NOMO-1 (cell line): ENCODE data around the gene KCNQ4.
A peak's percentile ranks its signal among the peaks of the same experiment; 100 is the strongest.

Experiments
- DNase-seq, 2 experiments: peaks; one replicate each; lab custom pipeline; 2025; ENCODE audit not compliant: unreplicated experiment in 2 of 2; lab: John Stamatoyannopoulos, UW

The KCNQ4 gene

DNA sequence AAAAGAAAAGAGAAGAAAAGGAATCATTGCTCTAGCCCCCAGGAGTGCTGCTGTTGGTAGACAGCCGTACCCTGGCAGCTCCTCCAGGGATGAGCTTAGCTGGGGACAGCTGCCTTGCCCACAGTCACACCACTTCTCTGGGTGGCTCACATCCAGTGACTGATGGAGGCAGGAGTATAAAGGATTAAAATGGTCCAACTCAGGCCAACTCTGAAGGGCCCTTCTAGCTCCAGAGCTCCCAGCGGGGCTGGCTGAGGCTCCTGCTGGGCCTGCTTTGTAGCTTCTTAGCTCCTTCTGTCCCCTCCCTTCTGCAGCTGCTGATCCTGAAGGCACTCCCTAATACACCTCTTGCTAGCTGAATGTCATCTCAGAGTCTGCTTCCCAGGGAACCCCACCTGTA, 74.2 kb downstream of the KCNQ4 start:
- DNase-seq: no peak

DNA sequence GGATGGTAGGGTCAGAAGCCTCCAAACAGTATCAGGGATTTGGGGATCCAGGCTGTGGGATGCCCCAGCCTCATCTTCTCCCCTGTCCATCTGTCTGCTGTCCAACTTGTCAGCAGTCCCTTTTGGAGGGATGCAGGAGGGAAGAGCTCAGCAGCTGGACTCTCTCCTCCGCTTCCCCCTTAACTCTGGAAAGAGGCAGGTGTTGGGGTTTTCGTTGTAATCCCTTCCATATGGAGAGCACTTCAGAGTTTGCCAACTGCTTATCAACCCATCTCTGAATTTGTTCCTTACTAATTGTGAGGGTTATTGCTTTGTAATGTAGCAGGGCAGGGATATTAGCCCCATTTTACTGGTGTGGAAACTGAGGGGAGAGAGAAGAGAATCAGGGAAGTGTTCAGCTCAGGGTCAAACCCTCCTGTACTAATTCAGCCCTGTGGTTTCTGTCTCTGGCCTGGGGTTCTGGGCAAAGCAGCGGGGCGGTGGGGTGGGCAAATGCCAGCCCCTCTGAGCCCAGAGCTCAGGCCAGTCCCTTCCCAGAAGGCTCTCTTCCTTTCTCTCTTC, 75.3 kb downstream of the KCNQ4 start:
- DNase-seq: no peak

DNA sequence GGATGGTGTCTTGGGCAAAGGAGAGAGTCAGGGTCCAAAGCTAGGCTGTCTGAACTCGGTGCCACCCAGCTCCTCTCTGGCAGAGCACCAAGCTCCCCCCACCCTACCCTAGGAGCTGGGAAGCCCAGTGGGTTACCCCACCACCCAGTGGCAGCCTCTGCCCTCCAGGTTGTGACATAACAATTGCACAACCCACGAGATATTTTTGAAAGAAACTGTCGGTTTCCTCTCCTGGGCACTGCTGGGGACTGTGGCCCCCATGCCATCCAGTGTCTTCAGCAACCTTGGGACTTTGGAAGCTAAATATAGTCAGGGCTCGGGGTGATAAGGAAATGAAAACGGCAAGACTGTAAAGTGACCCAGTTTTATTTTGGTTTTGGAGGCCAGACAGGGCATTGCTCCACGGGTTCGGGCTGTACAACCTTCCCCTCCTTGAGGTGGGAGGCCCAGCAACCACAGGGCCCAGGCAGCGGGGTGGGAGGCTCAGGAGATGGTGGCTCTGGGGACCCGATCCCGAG, 77.2 kb downstream of the KCNQ4 start:
- DNase-seq: peak; percentile 94 to 95

DNA sequence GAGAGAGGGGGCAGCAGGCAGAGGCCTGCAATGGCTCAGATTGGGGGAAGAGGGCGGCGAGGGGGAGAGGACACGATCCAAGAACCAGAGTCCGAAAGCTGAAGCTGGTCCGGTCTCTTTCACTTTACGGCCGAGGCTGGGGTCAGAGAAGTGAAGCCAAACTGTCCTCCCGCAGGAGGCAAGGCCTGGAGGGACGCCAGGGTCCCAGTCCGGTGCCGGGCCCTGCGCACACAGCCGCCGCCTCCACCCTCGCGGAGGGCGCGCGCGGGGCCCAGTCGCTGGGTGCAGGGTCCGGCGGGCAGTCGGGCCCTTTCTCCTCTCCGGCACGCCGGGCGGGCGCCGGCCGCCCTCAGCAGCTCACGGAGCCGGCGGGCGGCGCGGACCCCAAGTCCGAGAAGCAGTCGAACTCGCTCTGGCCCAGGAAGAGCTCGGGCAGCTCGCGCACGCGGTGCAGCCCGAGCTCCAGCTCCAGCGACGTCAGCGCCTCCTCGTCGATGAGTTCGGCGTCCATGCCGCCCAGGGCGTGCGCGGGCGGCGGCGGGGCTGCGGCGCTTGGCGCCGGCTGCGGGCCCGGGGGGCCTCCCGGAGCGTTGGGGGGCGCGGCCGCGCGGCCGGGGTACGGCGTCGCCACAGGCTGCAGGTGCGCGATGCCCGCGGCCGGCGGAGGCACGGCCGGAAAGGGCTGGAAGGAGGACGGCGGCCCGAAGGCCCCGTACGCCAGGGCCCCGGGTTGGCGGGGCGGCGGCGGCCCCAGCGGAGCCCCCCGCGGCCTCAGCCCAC, 77.8 kb downstream of the KCNQ4 start:
- no peak for DNase-seq

DNA sequence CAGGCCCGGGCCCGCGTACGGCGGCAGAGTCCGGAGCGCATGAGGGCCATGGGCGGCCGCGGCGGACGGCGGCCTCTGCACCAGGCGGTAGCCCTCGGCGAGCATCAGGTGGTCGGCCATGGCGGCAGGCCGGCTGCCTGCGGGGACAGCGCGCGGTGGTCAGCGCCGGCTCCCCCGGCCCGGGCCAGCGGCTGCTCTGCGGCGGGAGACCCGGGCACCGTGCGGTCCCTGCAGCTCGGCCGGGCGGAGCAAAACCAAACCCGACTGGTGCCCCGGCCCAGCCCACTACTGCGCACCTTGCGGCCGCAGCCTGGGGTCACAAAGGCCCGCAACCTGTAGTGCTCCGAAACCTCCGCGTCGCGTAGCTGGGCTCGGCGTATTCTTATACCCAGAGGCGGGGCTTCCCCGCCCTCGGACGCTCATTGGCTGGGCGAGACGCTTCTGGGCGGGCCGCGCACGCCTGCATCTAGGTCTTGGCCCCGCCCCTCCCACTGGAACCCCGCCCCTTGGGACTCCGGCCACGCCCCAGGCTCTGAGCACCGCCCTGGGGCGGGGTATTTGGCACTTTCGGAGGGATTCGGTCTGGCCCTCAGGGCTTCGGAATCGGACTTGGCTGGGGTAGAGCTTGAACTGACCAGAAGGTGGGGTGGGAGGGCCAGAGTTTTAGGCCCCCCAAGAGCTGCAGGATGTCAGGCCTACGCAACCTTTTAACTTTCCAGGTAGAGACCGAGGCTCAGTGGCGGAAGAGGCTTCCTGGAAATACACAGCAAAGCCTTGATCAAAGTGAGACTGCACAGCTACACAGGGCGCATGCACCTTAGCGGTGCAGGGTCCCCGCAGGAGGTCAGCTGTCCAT, 78.6 kb downstream of the KCNQ4 start, which contains the start of gene CITED4:
Gene CITED4 (minus strand): TSS at position 356 of the 856 bp plus-strand sequence. CDS start 236 bp downstream, at position 120.
- DNase-seq: peak; percentile 91 to 95

DNA sequence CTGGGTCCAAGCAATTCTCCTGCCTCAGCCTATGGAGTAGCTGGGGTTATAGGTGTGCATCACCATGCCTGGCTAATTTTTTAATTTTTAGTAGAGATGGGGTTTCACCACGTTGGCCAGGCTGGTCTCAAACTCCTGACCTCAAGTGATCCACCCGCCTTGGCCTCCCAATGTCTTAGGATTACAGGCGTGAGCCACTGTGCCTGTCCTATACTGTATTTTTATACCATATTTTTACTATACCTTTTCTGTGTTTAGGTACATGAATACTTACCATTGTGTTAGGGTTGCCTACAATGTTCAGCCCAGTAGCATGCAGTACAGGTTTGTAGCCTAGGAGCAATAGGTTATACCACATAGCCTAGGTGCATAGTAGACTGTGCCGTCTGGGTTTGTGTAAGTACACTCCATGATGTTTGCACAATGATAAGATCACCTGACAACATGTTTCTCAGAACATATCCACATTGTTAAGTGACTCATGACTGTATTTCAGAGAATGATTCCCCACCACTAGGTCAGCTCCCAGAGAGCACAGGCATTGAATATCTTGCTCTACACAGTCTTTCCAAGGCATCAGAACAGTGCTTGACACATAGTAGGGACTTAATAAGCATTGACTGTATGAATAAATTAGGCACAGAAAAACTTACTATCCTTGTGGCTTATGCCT, 84.6 kb downstream of the KCNQ4 start:
- DNase-seq: peak in 1 of 2 experiments; percentile 30

DNA sequence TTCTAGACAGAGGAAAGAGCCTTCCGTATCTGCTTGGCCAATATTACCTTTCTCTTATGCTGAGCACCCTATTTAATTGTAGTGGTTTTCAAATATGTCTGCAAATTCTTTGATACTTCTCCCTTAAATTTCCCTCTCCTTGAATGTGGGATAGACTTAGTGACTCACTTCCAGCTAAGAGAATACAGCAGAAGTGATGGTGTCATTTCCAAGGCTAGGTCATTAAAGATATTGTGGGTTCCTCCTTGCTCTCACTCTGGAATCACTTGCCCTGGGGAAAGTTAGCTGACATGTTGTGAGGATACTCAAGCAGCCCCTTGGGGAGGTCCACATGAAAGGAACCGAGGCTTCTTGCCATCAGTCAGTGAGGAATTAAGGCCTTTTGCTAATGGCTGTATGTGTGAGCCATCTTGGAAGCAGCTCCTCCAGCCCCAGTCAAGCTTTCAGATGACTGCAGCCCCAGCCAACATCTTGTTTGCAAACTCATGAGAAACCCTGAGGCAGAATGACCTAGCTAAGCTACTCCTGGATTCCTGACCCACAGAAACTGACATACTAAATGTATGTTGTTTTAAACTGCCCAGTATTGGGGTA, 86.6 kb downstream of the KCNQ4 start:
- DNase-seq: no peak

DNA sequence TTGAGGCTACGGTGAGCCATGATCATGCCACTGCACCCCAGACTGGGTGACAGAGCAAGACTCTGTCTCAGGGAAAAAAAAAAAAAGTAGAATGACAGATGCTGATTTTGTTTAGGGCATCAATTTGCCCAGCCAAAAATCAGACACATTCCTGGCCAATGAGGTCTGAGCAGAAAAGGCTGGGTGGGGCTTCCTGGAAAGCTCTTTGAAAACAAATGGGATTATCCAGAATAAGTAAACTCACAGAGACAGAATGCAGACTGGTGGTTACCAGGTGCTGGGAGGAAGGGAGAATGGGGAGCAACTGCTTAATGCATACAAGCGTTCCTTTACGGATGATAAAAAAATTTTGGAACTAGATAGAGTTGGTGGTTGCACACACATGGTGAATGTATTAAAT, 88.7 kb downstream of the KCNQ4 start:
- no peak for DNase-seq

DNA sequence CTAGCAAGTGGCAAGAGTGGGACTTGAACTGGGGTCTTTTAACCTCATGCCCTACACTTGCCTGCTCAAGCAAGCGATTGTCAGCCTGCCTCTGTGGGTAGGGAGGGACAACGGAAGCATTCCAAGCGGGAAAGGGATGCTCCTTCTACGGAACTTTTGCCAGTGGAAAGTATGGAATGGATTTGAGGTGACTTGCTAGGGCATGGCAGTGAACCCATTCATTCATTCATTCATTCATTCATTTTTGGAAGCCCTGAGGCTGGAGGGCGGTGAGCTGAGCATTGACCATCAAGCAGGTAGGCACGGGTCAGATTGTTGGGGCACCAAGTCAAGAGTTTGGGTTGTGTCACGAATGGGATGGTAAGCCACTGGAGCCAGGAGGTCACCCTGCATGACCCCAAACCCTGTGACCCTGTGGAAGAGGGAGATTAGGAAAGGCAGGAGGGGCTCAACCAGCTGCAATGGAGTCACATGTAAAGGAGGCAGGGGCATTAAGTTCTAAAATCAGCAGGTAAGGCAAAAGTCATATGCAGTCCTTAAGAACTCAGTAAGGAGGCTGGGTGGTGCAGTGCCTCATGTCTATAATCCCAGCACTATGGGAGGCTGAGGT, 90.4 kb downstream of the KCNQ4 start:
- no peak for DNase-seq

DNA sequence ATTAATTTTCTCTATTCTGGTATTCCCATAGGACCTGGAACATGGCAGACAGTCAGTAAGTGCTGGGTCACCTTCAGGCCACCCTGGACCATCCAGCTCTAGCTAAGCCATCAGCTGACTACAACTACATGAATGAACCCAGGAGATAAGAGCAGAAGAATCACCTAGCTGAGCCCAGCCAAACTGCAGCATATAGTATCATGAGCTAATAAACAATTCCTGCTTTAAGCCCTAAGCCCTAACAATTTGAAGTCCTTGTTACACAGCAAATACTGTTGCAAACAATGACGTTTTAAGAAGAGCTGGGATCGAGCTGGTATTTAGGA, 92.8 kb downstream of the KCNQ4 start:
- no peak for DNase-seq

DNA sequence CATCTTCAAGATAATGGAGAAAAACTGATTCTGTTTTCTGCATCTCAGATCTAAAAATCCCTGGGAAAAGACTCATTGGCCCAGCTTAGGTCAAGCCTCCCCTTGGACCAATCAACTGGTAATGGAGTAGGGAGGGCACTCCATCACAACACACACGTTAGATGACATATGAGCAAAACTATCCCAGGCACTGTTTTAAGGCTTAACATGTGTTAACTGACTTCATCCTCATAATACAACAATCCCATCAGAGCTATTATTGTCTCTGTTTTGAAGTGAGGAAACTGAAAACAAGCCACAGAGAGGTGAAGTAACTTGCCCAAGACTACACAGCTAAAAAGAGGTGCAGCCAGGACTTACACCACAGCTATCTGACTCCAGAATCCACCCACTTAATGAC, 93.3 kb downstream of the KCNQ4 start:
- no peak for DNase-seq

DNA sequence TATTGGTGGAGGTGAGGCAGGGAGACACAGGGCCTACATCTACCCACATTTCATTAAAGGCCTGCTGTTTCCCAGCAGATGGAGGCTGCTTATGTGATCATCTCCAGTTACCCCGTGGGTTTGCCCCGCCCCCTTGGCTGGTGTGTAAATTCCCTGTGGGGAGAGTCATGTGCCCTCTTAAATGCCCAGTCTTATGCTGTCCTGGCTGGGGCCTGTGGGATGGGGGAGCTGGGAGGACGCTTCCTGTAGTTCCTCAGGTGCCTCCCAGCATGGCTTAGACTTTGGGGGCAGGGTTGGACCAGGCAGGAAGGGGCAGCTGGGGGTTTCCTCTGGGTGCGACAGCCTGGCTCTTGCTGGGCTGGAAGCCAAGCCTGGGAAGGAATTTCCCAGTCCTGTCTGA, 94.1 kb downstream of the KCNQ4 start:
- DNase-seq: no peak

DNA sequence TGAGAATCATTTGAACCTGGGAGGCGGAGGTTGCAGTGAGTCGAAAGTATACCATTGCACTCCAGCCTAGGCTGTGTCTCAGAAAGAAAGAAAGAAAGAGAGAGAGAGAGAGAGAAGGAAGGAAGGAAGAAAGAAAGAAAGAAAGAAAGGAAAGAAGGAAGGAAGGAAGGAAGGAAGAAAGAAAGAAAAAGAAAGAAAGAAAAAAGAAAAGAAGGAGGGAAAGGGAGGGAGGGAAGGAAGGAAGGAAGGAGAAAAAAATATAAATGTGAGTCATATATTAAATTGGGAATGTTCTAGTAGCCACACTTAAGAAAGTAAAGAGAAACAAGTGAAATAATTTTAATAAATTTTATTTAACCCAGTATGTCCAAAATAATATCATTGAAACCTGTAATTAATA, 95.3 kb downstream of the KCNQ4 start:
- DNase-seq: no peak

DNA sequence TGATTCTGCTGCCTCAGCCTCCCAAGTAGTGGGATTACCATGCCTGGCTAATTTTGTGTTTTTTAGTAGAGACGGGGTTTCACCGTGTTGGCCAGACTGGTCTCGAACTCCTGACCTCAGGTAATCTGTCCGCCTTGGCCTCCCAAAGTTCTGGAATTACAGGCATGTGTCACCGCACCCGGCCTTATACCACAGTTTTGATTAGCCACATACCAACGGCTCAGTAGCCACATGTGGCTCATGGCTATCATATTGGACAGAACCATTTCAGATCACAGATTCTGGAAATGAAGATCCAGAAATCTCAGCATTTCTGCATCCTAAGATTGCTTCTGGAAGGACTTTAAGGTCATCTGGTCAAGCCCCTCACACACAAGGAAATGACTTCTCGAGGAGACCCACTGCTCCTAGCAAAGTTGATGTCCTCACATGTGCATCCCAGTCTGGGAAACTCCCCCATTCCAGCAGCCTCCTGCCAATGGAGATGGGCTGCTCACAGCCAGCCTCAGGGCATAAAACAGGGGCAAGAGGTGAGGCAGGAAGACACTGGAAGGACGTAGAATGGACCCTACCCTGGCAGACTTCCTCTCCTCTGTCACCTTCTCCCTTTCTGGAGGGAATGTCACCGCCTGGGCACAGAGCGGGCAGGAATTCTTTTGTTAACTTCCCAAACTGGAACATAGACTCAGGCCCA, 96.0 kb downstream of the KCNQ4 start:
- DNase-seq: no peak

DNA sequence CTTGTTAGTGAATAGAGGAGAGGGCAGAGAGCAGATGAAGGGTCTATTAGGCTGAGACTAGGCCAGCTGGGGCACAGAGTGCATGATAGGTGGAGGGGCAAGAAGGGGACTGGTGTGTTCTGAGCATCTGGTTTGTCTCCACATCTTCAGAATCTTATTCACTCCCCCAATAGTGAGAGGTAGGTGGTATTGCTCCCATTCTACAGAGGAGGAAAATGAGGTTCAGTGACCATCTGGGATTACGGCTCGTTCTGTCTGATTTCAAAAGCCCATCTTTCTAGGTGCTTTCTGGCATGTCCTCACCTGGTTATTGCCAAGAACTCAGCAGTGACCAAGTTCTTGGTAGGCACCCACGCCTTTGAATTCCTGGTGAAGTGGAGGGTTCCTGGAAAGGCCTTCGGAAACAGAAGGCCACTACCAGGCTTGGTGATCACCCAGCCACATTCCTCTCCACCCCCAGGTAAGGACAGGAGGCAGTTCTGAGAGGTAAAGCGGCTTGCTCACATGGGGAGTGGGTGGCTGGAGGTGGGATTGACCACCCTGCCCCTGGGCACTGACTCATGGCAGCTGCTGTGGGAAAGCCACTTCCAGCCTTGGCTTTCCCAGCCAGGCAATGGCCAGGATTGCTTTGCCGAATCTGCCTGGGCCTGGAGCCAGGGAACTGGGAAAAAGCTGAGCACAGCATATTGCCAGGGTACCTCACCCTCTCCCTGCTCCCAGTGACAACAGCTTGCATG, 97.4 kb downstream of the KCNQ4 start:
- no peak for DNase-seq

DNA sequence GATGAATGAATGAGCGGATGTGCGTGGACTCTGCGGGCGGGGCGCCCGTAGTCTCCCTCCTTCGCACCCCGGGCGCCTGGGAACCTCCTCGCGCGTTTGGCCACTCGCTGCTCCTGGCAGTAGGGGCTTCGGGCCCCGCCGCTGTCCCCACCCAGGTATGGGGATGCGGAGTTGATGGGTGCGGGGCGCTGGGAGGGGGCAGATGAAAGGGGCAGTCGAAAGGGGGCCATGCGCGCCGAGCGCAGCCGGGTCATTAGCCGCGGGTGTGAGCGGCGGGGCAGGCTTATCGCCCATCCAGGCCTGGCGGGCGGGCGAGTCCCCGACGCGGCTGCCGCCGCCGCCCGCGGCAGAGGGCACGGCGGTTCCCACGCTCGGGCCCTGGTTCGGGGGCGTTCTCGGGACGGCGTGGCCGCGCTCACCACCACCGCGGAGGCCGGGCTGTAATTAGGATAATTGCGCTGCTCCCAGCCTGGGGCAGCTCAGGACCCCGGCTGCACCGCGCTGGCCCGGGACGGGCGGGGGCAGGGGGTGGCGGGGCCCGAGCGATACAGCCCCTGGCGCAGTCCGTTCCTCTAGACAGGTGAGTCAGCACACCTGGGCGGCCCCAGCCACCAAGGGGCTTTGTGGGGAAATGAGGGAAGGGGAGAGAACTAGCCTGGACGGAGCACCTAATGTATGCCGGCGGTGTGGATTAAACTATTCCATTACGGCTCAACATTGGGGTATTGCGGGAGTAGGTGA, 100.6 kb downstream of the KCNQ4 start:
- DNase-seq: no peak

DNA sequence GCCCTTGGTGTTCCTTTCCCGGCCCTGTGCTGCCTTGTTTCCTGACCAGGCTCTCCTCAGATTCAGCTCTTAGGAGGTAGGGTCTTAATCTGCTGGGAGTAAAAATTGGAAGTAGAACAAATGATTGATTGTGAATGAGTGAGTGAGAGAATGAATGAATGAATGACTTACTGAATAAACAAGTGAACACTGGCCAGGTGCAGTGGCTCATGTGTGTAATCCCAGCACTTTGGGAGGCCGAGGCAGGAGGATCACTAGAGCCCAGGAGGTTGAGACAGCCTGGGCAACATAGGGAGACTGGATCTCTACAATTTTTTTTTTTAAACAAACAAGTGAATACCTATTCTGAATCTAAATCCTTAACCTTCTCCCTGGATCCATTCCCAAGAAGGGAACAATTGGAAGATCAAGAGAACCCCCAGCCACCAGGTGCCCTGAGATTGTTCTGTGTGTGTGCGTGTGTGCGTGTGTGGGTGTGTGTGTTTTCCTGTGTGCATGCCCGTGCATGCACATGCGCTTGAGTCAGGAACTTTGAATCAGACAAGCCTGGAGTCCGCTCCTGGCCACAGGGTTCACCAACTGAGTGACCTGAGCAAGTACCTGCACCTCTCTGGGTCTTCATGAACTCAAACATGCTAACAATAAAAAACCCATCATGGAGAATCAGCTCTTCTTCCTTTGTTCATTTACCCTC, 102.9 kb downstream of the KCNQ4 start:
- DNase-seq: no peak

DNA sequence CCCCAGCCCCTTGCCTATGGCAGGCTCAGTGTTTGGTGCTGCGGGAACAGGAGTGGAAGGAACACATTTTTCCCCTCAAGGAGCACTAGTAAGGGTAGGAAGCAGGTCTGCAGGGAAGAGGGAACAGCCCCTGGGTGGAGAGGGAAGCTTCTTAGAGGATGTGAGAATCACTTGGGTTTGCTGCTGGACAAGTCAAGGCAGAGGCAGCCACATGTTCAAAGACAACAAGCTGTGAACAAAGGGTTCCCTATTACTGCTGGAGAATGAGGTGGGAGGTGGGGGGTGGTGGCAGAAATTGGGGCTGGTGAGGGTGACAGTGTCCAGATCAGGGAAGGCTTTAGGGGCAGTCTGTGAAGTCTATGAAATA, 103.4 kb downstream of the KCNQ4 start:
- DNase-seq: no peak
